Activated CD4-positive, alpha-beta T cell treated with anti-CD3 and anti-CD28 coated beads for 48 hours (primary cell): ENCODE data around the gene FOXE3.

Source experiments
- DNase-seq: peaks from one replicate; pipeline ENCODE4 v3.0.0-alpha.2; 2020

FOXE3 gene

DNA sequence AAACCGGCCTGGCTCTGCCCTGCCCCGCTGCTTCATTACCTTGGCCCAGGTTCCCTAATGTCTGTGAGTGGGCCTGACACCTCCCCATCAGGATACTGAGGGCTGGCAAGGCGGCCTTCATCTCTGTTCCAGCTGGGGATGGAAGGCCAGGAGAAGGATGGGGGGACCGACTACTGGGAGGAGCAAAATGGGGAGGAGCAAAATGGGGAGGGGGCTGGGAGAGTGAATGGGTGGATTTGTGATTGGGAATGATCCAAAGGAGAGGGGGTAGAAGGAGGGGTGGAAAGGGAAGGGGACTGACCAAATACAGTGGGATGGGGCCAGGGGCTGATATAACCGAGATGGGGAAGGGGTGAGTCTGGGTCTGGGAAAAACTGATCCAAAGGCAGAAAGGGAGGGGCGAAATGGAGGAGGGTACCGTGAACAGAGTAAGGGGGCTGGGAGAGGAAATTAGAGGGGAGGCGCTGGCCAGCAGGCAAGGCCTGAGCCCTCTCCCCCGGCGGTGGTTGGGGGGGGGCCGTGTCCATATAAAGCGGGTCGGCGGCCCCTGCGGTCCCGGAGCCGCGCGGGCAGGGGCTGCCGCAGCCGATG lies at the start of gene FOXE3:
Gene FOXE3, plus strand, starts transcription at position 558 of the 591 bp plus-strand sequence. Its CDS starts 31 bp downstream, at position 589.
- no peak for DNase-seq

DNA sequence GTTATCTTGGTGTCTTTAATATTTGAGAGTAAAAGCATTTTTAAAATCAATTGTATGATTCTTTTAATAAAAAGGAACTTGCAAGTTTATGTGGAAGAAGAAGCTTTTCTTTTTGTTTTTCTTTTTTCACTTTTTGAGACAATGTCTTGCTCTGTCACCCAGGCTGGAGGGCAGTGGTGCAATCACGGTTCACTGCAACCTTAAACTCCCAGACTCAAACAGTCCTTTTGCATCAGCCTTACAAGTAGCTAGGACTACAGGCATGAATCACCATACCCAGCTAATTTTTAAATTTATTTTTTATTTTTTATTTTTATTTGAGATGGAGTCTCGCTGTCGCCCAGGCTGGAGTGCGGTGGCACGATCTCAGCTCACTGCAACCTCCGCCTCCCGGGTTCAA lies 48.4 kb upstream of the FOXE3 start:
- no peak for DNase-seq

DNA sequence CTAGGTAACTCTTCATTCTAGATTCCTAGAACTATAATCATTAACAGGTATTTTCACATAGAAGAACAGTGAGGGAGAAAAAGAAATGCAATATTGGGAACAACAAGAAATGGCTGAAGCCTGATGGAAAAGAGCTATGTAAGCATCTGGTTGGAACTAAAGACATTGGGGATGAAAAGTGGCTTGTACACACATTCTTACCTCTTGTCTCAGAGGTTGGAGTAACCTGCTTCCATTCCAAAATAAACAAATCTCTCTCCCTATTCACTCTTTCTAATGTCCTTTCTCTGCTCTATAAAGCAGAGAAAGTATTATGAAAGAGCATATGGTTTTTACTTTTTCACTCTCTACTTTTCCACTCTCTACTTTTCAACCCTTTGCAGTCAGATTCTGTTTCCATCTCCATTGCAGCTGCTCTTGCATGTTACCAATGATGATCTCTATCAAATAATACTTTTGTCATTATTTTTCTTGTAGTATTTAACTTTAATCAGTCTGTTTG lies 45.0 kb upstream of the FOXE3 start:
- DNase-seq = no peak

DNA sequence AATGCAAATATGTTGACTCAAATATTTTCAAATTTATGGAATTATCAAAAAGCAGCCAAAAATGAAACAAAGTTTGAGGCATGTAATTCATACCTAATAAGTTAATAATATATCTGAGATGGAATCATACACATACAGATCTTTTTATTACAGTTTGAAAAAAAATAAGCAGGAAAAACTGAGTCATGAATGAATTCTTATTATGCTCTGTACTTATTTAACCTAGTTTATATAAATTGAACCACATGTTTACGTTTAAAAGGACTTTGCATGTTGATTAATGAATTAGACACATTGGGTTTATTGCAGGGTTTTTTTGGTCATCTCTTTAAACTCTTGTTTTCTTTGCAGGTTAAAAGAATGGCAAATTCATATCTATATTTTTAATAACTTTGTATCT lies 41.6 kb upstream of the FOXE3 start:
- DNase-seq = no peak

DNA sequence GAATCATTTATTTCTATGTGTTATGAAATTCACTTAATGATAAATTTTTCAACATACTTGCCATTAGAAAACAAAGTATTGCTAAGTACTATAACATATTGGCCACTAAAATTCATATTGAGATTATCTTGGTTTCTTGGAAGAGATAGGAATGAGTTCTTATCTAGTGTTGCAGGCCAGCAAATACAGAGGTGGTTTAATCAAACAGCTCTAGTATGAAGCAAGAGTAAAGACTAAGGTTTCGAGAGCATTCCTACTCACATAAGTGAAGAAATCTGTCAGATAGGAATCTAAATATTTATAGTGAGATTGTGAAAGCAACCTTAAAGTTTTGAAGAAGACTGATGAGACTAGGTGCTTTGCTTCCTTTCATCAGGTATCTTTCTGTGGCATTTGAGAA lies 37.9 kb upstream of the FOXE3 start:
- no peak for DNase-seq

DNA sequence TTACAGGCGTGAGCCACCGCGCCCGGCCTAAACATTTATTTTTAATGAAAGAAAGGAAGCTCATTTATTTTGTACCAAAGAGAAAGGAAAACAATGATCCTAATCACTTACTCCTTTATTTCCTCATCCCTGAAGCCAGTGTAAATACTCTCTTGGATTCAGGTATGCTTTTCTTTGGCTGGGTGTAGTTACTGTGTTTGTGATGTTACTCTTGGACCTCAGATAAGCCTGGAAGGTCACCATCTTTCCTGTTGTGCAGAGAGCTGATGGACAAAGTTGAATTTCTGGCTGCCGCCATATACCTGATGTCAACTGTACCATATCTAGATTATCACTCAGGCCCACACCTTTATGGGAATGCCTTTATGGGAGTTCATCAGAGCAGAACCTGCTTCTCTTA lies 35.4 kb upstream of the FOXE3 start:
- no peak for DNase-seq

DNA sequence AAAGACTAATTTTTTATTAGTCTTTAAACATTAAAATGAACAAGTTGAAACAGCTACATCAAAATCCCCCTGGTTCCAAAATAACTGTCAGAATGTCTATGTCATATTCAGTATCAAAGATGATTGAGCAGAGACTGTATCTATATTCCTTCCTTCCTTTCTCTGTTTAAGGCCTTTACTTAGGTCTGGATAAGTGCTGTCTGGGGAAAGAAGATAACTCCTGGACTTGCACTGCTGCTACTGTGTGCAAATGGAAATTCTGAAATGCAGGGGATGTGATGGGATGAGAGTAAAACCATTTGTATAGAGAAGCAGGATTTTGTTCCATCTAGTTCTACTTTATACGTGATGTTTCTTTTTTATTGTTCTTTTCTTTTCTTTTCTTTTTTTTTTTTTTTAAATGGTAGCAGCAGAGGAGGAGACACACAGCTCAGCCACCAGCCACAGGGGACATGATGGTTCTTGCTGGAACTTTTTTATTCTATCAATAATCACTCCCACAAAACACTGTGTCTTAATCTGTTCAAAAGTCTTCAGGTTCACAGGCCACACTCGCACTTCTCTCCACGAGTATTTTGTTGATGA lies 33.6 kb upstream of the FOXE3 start:
- DNase-seq = no peak

DNA sequence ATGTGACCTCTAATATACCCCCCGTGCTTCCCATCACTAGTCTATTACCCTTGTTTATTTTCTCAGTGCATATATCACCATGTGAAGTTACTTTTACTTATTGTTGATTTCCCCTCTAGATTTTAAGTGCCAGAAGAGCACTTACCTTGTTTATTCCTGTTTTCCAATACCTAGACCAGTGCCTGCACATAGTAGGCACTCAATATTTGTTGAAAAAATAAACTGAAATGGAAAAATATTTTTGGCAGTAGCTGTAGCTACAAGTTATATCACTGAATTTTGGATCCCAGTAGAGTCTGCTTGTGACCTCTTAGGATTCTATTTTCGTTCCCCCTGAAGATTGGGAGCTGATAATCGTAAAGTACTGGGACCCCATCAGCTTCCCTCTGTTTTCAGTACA lies 32.0 kb upstream of the FOXE3 start:
- DNase-seq = no peak

DNA sequence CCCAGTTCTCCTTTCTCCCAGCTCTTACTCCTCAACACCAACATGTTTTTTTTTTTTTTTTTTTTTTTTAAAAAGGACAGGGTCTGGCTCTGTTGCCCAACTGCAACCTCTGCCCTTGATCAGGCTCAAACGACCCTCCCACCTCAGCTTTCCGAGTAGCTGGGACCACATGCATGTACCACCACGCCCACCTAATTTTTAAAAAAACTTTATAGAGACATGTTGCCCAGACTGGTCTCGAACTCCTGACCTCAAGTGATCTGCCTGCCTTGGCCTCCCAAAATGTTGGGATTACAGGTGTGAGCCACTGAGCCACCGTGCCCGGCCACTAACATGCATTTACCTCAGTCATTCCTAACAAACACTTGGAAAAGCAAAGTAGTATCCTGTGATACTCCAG lies 31.1 kb upstream of the FOXE3 start:
- no peak for DNase-seq

DNA sequence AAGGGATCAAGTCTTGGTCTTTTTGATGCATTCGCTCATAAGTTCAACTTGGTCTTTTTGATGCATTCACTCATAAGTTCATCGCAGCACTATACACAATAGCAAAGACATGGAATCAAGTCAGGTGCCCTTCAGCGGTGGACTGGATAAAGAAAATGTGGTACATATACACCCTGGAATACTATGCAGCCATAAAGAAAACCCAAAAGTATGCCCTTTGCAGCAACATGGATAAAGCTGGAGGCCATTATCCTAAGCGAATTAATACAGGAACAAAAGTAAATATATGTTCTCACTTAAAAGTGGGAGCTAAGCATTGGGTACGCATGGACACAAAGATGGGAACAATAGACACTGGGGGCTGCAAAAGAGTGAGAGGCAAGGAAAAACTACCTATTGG lies 29.8 kb upstream of the FOXE3 start:
- no peak for DNase-seq

DNA sequence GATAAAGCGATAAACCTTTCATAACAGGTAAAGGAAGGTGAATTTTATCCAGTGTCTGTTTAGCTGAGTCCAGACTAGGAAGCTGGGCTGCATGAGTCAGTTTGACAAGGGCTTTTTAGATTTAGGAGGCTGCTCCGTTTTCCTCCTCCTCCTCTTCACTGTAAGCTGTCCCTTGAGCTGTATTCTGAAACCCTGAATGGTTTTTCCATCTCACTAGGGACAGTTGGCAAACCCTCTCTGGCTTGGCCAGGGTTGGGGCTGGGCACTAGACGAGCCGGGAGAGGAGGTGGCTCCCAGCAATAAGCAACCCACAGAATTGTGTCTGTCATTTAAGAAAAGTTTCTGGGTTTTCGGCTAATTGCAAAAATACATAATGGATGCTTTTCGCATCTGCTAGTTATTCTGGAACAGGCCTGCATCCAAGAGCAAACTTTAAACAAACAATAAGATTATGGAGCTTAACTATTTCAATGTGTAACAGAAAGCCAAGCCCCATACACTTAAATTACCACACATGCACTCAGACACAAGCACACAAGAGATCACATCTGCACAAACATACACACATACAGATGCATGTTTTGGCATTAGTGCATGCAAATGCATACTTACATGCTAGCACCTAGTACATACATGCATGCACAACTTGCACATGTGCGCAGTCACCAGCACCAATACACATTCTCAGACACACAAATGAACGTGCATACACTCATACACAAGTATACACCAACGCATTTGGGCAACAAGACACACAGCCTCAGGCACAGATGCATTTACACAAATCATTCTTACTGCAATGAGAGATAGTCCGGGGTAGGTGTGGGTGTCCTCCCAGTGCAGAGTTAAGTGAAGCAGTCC lies 27.8 kb upstream of the FOXE3 start:
- no peak for DNase-seq

DNA sequence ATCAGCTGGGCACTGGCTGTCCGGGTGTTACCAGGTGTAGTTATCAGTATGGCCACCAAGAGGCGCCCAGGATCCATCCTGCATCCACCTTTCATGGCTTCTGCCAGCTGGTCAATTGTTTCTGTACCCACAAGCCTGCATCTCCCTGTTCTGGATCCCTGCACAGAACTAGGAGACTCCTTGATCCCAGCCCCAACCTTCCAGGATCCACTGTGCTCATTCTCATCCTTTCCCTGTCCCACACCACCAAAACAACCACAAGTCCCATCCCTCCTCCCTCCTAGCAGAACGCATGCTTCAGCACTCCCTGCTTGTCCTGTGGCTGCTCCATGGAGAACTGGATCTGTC lies 27.2 kb upstream of the FOXE3 start:
- DNase-seq = peak; percentile 63

DNA sequence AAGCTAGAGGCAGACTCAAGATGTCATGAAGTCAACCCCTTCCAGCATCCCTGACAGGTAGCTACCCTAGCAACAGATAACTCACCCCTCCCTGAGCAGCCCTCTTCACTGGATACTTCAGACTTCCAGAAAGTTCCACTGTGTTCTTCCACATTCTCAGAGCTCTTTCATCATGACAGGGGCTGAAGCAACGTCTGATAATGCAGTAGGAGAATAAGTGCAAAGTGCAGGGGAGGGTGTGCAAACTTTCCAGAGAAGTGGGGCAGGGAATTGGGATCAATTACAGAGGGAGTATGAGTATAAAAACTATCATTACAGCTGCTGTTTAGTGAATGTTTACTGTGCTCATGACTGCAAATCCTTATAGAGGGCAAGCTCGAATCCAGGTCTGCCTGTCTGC lies 26.4 kb upstream of the FOXE3 start:
- DNase-seq = no peak

DNA sequence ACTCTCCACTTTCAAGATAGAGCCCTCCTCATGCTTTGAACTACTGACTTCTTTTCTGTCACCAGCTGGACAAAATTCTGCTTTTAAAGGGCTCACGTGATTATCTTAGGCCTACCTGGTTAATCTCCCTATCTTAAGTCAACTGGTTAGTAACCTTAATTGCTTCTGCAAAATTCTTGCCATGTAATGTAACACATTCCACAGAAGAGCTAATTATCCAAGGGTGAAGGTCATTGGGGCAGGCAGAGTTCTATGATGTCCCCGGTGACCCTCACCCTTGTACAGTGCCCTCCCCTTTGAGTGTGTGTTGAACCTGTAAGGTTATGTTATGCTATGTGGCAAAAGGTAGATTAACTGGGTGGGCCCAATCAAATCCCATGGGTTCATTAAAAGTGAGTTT lies 25.2 kb upstream of the FOXE3 start:
- no peak for DNase-seq

DNA sequence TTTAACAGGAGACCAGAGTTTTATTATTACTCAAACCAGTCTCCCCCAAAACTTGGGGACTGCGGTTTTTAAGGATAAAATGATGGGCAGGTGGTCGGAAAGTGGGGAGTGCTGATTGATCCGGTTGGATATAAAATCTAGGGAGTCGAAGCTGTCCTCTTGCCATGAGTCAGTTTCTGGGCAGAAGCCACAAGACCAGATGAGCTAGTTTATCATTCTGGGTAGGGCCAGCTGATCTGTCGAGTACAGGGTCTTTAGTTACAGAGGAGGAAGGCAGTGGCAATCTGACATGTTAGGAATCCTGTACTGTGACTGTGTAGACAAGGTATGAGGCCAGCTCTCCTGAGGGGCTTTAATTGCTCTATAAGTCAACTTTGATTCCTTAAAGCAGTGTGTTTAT lies 22.9 kb upstream of the FOXE3 start:
- no peak for DNase-seq

DNA sequence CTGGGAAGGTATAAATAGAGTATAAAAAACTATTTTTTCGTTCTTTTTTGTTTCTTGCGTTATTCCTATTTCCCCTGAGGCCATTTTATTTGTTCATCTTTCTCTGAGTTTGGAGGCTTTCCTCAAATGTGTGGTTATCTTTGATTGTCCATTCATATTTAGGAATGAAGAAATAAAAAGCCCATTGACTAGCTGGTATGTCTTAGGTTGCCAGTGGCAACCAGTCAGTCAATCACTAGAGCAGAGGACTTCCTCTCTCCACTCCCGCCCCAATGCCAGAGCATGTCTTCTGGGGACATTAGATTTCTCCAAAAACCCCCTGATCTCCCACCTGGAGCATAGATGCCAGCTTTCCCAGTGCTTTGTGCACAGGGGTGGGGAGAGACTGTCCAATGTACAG lies 20.7 kb upstream of the FOXE3 start:
- no peak for DNase-seq

DNA sequence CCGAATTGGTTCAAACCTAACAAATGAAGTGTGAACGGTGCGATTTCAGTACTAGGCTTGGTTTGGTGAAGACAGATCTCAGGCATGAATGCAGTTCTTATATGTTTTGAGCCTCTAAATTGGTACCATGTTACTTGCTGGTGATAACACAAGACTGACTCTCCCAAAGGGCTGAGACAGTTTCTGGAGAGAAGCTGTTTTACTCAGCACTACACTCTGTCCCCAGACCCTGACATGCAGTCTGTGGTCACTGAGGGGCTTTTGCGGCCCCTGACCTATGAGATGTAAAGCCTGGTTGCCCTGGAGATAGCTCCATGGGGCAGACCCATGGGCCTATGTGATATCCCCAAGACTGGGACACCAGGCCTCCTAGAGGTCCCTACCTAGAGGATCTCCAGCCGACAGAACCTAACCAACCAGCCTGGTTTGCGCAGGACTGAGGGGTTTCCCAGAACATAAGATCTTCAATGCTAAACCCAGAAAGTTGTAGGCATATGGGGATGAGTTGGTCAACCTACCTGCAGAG lies 19.4 kb upstream of the FOXE3 start:
- DNase-seq = no peak

DNA sequence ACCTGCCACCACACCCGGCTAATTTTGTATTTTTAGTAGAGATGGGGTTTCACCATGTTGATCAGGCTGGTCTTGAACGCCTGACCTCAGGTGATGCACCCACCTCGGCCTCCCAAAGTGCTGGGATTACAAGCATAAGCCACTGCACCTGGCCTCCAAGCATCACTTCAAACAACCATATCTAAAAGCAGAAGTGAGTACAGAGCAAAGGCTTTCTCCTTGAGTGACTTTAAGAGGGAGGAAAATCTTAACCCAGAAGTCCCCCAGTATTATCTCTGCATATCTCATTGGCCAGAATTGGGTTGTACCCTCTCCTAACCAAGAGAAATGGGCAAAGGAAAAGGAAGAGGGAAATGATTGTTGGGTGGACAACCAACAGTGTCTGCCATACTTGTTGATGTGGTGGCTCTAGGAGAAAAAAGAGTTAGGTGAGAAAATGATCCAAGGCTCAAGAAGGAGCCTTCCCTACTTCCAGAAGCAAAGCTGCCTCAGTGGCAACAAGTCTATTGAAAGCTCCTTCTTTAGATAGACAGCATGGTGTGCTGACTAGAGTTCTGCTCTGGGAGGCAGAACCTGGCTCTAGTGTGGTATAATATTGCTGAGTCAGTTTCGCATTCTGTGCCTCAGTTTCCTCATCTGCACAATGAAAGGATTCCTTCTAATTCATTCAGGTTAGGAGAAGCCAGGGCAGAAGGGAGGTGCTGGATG lies 16.8 kb upstream of the FOXE3 start:
- DNase-seq = no peak

DNA sequence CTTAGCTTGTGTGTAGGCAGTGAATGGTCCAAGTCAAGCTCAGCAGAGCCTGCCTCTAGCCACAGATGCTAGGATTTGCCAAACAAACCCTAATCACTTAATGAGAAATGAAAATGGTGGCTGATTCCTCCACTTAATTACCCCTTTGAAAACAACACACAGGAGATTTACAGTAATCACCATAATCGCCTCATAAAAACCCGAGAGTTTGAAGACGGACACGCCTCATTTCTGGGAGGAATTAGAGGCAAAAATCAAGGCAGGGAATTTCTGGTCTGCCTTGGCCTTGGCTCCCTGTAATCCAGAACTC lies 16.3 kb upstream of the FOXE3 start:
- DNase-seq = no peak

DNA sequence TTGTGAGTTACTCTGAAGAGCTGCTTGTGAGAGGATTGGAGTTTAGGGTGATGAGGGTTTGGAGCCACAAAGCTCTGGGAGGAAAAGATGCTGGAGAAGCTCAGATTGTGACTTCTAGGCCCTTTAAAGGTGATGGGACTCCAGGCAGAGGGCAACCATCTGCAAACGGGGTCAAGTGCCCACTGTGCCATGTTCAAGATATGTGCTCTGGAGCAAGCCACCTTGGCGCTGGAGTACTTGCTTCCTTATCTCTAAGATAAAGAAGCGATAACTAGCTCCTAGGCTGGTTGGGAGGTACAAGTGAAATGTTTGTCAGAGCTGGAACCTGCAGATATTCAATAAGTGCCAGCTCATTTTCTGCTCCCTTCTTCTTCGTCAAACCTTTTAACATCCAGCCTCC lies 14.3 kb upstream of the FOXE3 start:
- no peak for DNase-seq

DNA sequence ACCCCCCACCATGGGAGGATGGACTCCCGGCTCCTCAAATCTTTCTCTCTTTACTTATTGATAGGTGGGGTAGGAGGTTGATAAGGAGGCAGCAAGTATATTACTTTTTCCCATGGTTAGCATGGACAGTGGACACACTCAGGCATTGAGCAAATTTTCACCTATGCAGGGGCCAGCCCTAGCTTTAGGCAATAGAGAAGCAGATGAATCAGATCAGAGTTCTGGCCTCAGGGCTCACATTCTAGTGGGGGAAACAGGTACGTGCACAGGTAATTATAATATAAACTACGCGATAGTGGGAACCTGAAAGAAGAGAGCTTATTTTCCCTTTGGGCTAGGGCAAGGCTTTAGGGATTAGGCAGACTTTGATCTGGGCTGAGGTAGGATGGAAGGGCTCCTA lies 13.5 kb upstream of the FOXE3 start:
- DNase-seq = no peak

DNA sequence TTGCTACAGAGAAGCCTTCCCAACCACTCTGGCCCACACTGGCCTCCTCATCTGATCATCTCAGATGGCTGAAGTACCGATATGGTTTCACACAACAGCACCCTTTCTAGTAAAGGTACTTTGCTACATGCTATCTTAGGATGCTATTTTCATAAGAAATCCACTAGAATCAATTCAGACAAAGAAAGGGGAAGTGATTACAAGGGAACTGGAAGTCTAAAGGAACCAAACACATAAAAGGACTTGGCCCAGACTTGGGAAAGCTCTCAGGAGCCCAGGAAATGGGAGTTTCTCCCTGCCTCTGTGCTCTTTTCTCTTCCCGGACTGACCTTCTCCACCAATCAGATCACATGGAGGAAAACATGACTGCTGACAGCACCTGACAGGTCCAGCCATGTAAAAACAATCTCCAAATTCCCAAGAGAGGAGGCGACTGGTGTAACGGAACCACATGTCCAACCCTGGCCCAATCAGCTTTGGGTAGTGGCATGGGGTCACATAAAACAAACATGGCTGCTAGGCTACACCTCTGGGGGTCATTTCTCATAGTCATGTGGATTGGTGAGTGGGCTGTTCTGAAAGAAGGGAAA lies 12.7 kb upstream of the FOXE3 start:
- no peak for DNase-seq

DNA sequence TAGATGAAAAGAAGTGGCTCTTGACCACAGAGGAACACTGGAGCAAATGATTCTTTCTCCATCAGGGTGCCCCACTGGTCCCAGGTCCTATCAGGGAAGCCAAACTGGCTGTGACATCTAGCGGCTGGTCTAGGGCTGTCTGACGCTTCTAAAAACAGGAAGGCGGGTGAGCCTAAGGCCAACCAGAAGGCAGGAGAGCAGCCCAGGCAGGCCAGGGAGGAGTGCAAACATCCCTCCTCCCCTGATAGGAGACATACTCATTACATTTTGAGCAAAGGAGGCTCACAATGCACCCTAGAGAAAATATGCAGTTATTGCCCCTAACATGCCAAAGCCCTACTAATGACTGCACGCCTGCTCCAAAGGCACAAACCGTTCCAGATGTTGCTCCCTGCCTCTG lies 10.4 kb upstream of the FOXE3 start:
- no peak for DNase-seq
